ENCODE measurements around the gene TNIK.

GRCh38 chr3:171183042-171183441 lies 277.2 kb downstream of the TNIK start:
- TF ChIP-seq CTCF (conservative IDR thresholded peaks at IDR 0.05) (peak; percentile 58), ZFX (IDR thresholded peaks at IDR 0.05) (no peak)
